PC-9 (cell line): ENCODE data around the gene SLC22A12. TPM values are rescaled to one million over a fixed set of nuclear protein-coding genes. Genes with fewer than 3 reads are reported as not detected.
"Not testable (repeated sequence)": the region's sequence is repeated elsewhere in the genome, so short reads cannot be mapped to it uniquely, and the experiment has no call there.

Experiments
- BruUV-seq: library from RNA; stranded (reverse); fragments of 400-500 nt; replicated peaks from 2 replicates; lab custom pipeline; 2021; lab: Mats Ljungman, UMichigan
- CTCF ChIA-PET: fragments of 300-600 bp; sonication (Branson Sonifier 250); formaldehyde crosslinking; loops from one replicate; lab custom pipeline; 2022; ENCODE audit warnings: antibody characterized with exemption; lab: Charles Lee
- POLR2A ChIA-PET: fragments of 300-600 bp; sonication (Branson Sonifier 250); formaldehyde crosslinking; loops from one replicate; lab custom pipeline; 2022; ENCODE audit warnings: antibody characterized with exemption; ENCODE audit not compliant: unreplicated experiment; lab: Charles Lee
- DNase-seq, 2 experiments: peaks; one replicate each; pipeline versions ENCODE4 v3.0.0 to v3.0.0-alpha.2; 2015 to 2022; ENCODE audit warnings: mixed read lengths in 1 of 2
- H2AFZ ChIP-seq: fragments of 200-600 bp; sonication (generic); 2 replicates; pipeline ENCODE4 v1.8.1; 2017; ENCODE audit warnings: antibody characterized with exemption
- H3F3A ChIP-seq: fragments of 200-600 bp; sonication (generic); 2 replicates; pipeline ENCODE4 v1.8.1; 2017; ENCODE audit warnings: antibody characterized with exemption, mild to moderate bottlenecking, low read depth; ENCODE audit not compliant: insufficient read depth
- H3K27ac ChIP-seq: fragments of 200-600 bp; sonication (generic); 2 replicates; pipeline ENCODE4 v1.6.1; 2016; ENCODE audit warnings: mixed run types
- H3K27me3 ChIP-seq: fragments of 200-600 bp; sonication (generic); 2 replicates; pipeline ENCODE4 v1.6.1; 2016; ENCODE audit warnings: low read depth, mixed run types; ENCODE audit not compliant: insufficient read depth
- H3K36me3 ChIP-seq: fragments of 200-600 bp; sonication (generic); 2 replicates; pipeline ENCODE4 v1.6.1; 2016; ENCODE audit warnings: low read depth, mixed run types
- H3K4me1 ChIP-seq: fragments of 200-600 bp; sonication (generic); replicated peaks from 2 replicates; pipeline ENCODE4 v1.6.1; 2016; ENCODE audit warnings: mixed run types; ENCODE audit not compliant: insufficient read depth
- H3K4me2 ChIP-seq: fragments of 200-600 bp; sonication (generic); 2 replicates; pipeline ENCODE4 v1.6.1; 2017; ENCODE audit warnings: mixed run types
- H3K4me3 ChIP-seq: fragments of 200-600 bp; sonication (generic); 2 replicates; pipeline ENCODE4 v1.6.1; 2016; ENCODE audit warnings: mixed run types
- H3K79me2 ChIP-seq: fragments of 200-600 bp; sonication (generic); 2 replicates; pipeline ENCODE4 v1.6.1; 2017; ENCODE audit warnings: low read depth, mixed run types
- H3K9me2 ChIP-seq: fragments of 200-600 bp; sonication (generic); 2 replicates; pipeline ENCODE4 v1.8.1; 2017; ENCODE audit warnings: mild to moderate bottlenecking; ENCODE audit not compliant: insufficient read depth
- H3K9me3 ChIP-seq: fragments of 200-600 bp; sonication (generic); 2 replicates; pipeline ENCODE4 v1.8.1; 2016; ENCODE audit warnings: low read depth; ENCODE audit not compliant: insufficient read depth
- H4K20me1 ChIP-seq: fragments of 200-600 bp; sonication (generic); 2 replicates; pipeline ENCODE4 v1.8.1; 2017; ENCODE audit not compliant: insufficient read depth
- CTCF ChIP-seq: fragments of 200-600 bp; sonication (generic); conservative IDR thresholded peaks from 2 replicates; pipeline ENCODE4 v1.6.1; 2017; ENCODE audit warnings: mixed run types, antibody characterized with exemption, mild to moderate bottlenecking, moderate library complexity
- EZH2 ChIP-seq: fragments of 200-600 bp; sonication (generic); IDR thresholded peaks from 2 replicates; pipeline ENCODE4 v1.8.0; 2017; ENCODE audit warnings: antibody characterized with exemption, low read depth
- intact Hi-C: fragments of 100-400 bp; cut with micrococcal nuclease; formaldehyde crosslinking; loops from one replicate; pipeline ENCODE4 v1.10.0; 2022; ENCODE audit not compliant: unreplicated experiment
- total RNA-seq: library from RNA; stranded (reverse); gene quantifications from 2 replicates; pipeline ENCODE4 v1.2.3, GENCODE V29; 2021

Gene SLC22A12
- total RNA-seq, 1 experiment from 2014 or later: not detected

DNA sequence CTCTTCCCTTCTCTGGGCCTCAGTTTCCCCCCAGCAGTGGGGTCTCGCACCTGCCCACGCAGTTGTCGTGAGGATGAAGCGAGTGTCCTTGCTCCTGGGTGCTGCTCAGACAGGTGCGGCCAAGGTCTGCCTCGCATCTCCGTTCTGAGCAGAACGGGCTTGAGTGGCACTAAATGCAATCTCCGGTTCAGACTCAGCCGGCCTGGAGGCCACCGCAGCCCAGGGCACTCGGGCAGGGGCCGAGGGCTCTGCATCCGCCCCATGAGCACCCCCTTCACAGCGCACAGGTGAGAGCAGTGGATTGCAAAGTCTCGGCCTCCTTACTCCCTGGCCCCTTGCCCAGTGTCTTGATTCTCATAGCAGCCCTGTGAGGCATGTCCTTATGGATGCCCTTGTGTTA, 30.1 kb upstream of the SLC22A12 start:
- Histone ChIP-seq H3K4me3 (no peak overlapping the region), H3K79me2 (no peaks in the 10 kb centered on the region), H3K4me2 (no peak overlapping the region), H4K20me1 (no peaks in the 10 kb centered on the region), H3K9me2 (no peaks in the 10 kb centered on the region), H3K4me1 (peaks cover 3% of the 10 kb centered on the region), H3K9me3 (no peaks in the 10 kb centered on the region), H3F3A (peaks cover 4% of the 10 kb centered on the region; the same call in 1 of the 2 replicates), H3K27me3 (no peaks in the 10 kb centered on the region), H3K36me3 (no peaks in the 10 kb centered on the region), H3K27ac (no peak overlapping the region), H2AFZ (no peak overlapping the region)
- no peak for TF ChIP-seq EZH2
- no peak for TF ChIP-seq CTCF
- ChIA-PET POLR2A (no interaction called here), CTCF (no interaction called here)
- no peak for DNase-seq
- intact Hi-C loops: no loop called here
- BruUV-seq: no TSS peak

GRCh38 chr11:64561429-64561828, 29.6 kb upstream of the SLC22A12 start:
- H4K20me1 ChIP-seq, H3K27ac ChIP-seq, H3K27me3 ChIP-seq, H3K9me2 ChIP-seq, intact Hi-C loops, POLR2A ChIA-PET, BruUV-seq, H3K4me3 ChIP-seq, H3K79me2 ChIP-seq, H3K9me3 ChIP-seq, H3K4me2 ChIP-seq, H2AFZ ChIP-seq, H3F3A ChIP-seq, H3K36me3 ChIP-seq, DNase-seq, H3K4me1 ChIP-seq: not testable (repeated sequence)
- CTCF ChIA-PET: interaction anchor here (0.6 kb wide), 1 partner anchor 191 kb away, joined by 6 read pairs; no protein-coding TSS in a partner anchor

DNA sequence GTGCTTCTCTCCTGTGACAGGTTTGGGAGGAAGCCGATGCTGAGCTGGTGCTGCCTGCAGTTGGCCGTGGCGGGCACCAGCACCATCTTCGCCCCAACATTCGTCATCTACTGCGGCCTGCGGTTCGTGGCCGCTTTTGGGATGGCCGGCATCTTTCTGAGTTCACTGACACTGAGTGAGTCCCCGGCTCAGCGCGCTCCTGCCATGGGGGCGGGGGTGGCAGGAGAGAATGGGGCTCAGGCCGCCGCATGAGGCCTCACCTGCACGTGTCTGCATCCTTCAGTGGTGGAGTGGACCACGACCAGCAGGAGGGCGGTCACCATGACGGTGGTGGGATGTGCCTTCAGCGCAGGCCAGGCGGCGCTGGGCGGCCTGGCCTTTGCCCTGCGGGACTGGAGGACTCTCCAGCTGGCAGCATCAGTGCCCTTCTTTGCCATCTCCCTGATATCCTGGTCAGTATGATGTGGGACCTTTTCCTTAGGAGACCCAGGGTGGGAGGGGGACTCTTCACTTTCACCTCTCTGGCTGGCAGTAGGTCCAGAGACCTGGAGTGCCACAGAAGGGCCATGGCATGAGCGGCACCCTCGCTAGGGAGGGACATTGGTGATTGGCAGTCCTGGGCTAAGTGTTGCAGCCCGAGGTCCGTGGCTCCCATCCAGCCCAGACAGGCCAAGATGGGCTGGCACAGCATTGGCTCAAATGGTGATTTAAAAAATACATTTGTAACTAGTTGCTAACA, 28.9 kb upstream of the SLC22A12 start:
- Histone ChIP-seq H3K27me3 (no peaks in the 10 kb centered on the region), H3K9me3 (no peaks in the 10 kb centered on the region), H3K79me2 (no peaks in the 10 kb centered on the region), H4K20me1 (no peaks in the 10 kb centered on the region), H3F3A (peaks cover 8% of the 10 kb centered on the region; the same call in 1 of the 2 replicates), H3K36me3 (no peaks in the 10 kb centered on the region), H2AFZ (no peak overlapping the region), H3K9me2 (no peaks in the 10 kb centered on the region), H3K27ac (no peak overlapping the region), H3K4me1 (peaks cover 11% of the 10 kb centered on the region), H3K4me2 (no peak overlapping the region), H3K4me3 (no peak overlapping the region)
- no peak for DNase-seq
- BruUV-seq: no TSS peak
- POLR2A ChIA-PET: no interaction called here
- intact Hi-C loops: no loop called here
- TF ChIP-seq CTCF (no peak), EZH2 (no peak)
- CTCF ChIA-PET: interaction anchor here (0.6 kb wide), 1 partner anchor 191 kb away, joined by 6 read pairs; no protein-coding TSS in a partner anchor
